HEK293 (cell line): ENCODE data around the gene CARM1.

Experiments
- ZFP3 ChIP-seq: fragments of 450-650 bp; formaldehyde crosslinking; IDR thresholded peaks from 2 replicates; pipeline ENCODE4 v1.5.1; 2016; ENCODE audit warnings: low read depth, missing biosample characterization, missing genetic modification characterization
- ZNF184 ChIP-seq: fragments of 450-650 bp; IDR thresholded peaks from 2 replicates; pipeline ENCODE4 v1.5.1; 2018; ENCODE audit warnings: missing biosample characterization, mild to moderate bottlenecking, missing genetic modification characterization
- ZNF341 ChIP-seq: fragments of 450-650 bp; formaldehyde crosslinking; IDR thresholded peaks from 2 replicates; pipeline ENCODE4; 2016; ENCODE audit warnings: low read depth, missing biosample characterization, missing genetic modification characterization
- ZNF391 ChIP-seq: fragments of 450-650 bp; formaldehyde crosslinking; IDR thresholded peaks from 2 replicates; pipeline ENCODE4 v1.5.1; 2016; ENCODE audit warnings: low read depth, missing biosample characterization, missing genetic modification characterization, borderline replicate concordance
- ZNF555 ChIP-seq: fragments of 450-650 bp; formaldehyde crosslinking; conservative IDR thresholded peaks from 2 replicates; pipeline ENCODE4 v1.5.1; 2017; ENCODE audit warnings: missing biosample characterization, mild to moderate bottlenecking, missing genetic modification characterization, inconsistent platforms
- ZNF830 ChIP-seq: fragments of 450-650 bp; IDR thresholded peaks from 2 replicates; pipeline ENCODE4 v1.5.0; 2018; ENCODE audit warnings: missing biosample characterization, missing genetic modification characterization, low read depth, mild to moderate bottlenecking, moderate library complexity
- TF ChIP-seq, protein P1 (sequence below): fragments of 450-650 bp; formaldehyde crosslinking; IDR thresholded peaks from 2 replicates; pipeline ENCODE4 v1.5.1; 2016; ENCODE audit warnings: missing biosample characterization, missing genetic modification characterization
- TF ChIP-seq, protein P2 (sequence below): fragments of 450-650 bp; formaldehyde crosslinking; IDR thresholded peaks from 2 replicates; pipeline ENCODE4 v1.5.1; 2016; ENCODE audit warnings: missing biosample characterization, missing genetic modification characterization
- TF ChIP-seq, protein P3 (sequence below): fragments of 450-650 bp; formaldehyde crosslinking; IDR thresholded peaks from 2 replicates; pipeline ENCODE4 v1.5.1; 2017; ENCODE audit warnings: missing biosample characterization, missing genetic modification characterization
- TF ChIP-seq, protein P4 (sequence below): fragments of 450-650 bp; formaldehyde crosslinking; IDR thresholded peaks from 2 replicates; pipeline ENCODE4 v1.5.1; 2016; ENCODE audit warnings: missing biosample characterization, missing genetic modification characterization, low read depth
- TF ChIP-seq, protein P5 (sequence below): fragments of 450-650 bp; formaldehyde crosslinking; IDR thresholded peaks from 2 replicates; pipeline ENCODE4 v1.5.1; 2016; ENCODE audit warnings: missing biosample characterization, missing genetic modification characterization

DNA sequence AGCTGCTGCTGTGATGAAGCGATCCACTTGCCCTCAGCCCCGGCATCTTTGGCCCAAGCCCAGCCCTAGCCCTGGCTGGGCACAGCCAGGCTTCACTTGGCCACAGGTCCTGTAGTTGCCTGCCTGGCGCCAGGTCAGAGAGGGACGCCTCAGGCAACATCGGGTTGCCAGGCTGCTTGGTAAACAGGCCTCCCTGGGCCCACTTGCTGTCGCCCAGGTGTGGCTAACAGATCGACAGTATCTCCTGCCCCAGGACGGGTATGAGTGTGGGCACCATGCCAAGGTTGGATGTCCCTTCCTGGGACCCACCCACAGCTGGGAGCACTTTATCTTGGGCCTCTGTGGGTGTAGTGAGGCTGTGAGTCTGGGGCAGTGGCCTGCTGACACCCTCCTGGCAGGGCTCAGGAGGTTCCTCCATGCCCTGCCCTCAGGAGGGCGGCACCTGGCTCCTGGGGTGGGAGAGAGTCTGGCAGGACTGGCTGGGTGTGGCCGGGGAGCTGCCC, 27.8 kb downstream of the CARM1 start:
- TF ChIP-seq ZFP3 (tag by site-specific recombination) = no peak
- TF ChIP-seq, protein P1, sequence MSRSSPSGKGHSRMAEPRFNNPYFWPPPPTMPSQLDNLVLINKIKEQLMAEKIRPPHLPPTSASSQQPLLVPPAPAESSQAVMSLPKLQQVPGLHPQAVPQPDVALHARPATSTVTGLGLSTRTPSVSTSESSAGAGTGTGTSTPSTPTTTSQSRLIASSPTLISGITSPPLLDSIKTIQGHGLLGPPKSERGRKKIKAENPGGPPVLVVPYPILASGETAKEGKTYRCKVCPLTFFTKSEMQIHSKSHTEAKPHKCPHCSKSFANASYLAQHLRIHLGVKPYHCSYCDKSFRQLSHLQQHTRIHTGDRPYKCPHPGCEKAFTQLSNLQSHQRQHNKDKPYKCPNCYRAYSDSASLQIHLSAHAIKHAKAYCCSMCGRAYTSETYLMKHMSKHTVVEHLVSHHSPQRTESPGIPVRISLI (tag by site-specific recombination) = no peak
- TF ChIP-seq ZNF555 = no peak
- TF ChIP-seq, protein P2, sequence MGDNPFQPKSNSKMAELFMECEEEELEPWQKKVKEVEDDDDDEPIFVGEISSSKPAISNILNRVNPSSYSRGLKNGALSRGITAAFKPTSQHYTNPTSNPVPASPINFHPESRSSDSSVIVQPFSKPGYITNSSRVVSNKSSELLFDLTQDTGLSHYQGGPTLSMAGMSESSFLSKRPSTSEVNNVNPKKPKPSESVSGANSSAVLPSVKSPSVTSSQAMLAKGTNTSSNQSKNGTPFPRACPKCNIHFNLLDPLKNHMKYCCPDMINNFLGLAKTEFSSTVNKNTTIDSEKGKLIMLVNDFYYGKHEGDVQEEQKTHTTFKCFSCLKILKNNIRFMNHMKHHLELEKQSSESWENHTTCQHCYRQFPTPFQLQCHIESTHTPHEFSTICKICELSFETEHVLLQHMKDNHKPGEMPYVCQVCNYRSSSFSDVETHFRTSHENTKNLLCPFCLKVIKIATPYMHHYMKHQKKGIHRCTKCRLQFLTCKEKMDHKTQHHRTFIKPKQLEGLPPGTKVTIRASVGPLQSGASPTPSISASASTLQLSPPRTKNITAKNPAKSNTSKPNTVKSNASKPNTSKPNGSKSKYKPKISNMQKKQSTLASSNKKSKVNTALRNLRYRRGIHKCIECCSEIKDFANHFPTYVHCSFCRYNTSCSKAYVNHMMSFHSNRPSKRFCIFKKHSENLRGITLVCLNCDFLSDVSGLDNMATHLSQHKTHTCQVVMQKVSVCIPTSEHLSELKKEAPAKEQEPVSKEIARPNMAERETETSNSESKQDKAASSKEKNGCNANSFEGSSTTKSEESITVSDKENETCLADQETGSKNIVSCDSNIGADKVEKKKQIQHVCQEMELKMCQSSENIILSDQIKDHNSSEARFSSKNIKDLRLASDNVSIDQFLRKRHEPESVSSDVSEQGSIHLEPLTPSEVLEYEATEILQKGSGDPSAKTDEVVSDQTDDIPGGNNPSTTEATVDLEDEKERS (tag by site-specific recombination) = no peak
- TF ChIP-seq, protein P3, sequence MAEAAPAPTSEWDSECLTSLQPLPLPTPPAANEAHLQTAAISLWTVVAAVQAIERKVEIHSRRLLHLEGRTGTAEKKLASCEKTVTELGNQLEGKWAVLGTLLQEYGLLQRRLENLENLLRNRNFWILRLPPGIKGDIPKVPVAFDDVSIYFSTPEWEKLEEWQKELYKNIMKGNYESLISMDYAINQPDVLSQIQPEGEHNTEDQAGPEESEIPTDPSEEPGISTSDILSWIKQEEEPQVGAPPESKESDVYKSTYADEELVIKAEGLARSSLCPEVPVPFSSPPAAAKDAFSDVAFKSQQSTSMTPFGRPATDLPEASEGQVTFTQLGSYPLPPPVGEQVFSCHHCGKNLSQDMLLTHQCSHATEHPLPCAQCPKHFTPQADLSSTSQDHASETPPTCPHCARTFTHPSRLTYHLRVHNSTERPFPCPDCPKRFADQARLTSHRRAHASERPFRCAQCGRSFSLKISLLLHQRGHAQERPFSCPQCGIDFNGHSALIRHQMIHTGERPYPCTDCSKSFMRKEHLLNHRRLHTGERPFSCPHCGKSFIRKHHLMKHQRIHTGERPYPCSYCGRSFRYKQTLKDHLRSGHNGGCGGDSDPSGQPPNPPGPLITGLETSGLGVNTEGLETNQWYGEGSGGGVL = no peak
- TF ChIP-seq, protein P4, sequence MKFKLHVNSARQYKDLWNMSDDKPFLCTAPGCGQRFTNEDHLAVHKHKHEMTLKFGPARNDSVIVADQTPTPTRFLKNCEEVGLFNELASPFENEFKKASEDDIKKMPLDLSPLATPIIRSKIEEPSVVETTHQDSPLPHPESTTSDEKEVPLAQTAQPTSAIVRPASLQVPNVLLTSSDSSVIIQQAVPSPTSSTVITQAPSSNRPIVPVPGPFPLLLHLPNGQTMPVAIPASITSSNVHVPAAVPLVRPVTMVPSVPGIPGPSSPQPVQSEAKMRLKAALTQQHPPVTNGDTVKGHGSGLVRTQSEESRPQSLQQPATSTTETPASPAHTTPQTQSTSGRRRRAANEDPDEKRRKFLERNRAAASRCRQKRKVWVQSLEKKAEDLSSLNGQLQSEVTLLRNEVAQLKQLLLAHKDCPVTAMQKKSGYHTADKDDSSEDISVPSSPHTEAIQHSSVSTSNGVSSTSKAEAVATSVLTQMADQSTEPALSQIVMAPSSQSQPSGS (tag by site-specific recombination) = no peak
- TF ChIP-seq ZNF341 (tag by site-specific recombination) = no peak
- TF ChIP-seq ZNF391 (tag by site-specific recombination) = no peak
- TF ChIP-seq, protein P5, sequence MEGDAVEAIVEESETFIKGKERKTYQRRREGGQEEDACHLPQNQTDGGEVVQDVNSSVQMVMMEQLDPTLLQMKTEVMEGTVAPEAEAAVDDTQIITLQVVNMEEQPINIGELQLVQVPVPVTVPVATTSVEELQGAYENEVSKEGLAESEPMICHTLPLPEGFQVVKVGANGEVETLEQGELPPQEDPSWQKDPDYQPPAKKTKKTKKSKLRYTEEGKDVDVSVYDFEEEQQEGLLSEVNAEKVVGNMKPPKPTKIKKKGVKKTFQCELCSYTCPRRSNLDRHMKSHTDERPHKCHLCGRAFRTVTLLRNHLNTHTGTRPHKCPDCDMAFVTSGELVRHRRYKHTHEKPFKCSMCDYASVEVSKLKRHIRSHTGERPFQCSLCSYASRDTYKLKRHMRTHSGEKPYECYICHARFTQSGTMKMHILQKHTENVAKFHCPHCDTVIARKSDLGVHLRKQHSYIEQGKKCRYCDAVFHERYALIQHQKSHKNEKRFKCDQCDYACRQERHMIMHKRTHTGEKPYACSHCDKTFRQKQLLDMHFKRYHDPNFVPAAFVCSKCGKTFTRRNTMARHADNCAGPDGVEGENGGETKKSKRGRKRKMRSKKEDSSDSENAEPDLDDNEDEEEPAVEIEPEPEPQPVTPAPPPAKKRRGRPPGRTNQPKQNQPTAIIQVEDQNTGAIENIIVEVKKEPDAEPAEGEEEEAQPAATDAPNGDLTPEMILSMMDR (tag by site-specific recombination) = no peak
- TF ChIP-seq ZNF830 = no peak
- no peak for TF ChIP-seq ZNF184 (tag by site-specific recombination)
